ENCODE data around the gene MED9. TPM values are rescaled to one million over a fixed set of nuclear protein-coding genes. Genes with fewer than 3 reads are reported as not detected.

The MED9 gene
- total and polyA plus RNA-seq, 9 donors = 11.5 to 15.7 (median 13.8) TPM

GRCh38 chr17:17513626-17514025 is 36.8 kb downstream of the MED9 start:
- WGBS, 3 donors = 95 to 98% (median 97%) methylated on average over 7 of the region's 7 CpGs
- DNase-seq = peak in 2 of 5 donors; percentile 7 to 28
- Histone ChIP-seq H3K27me3 (no peaks in the 10 kb centered on the region), H3K36me3 (no peaks in the 10 kb centered on the region), H3K4me3 (no peak overlapping the region), H3K27ac (no peak overlapping the region), H3K4me1 (ENCODE audit: insufficient read depth) (no peaks in the 10 kb centered on the region), H3K9me3 (no peaks in the 10 kb centered on the region)
- TF ChIP-seq EP300 (IDR thresholded peaks at IDR 0.05) = no peak
- intact Hi-C loops (cut with DNase I) = no loop called here

- H3K4me3 ChIP-seq = no peak overlapping the region
- WGBS, 3 donors = 93 to 96% (median 95%) methylated on average over 16 of the region's 16 CpGs
- no peaks in the 10 kb centered on the region for H3K36me3 ChIP-seq
- H3K9me3 ChIP-seq = no peaks in the 10 kb centered on the region
- no peak for TF ChIP-seq POLR2A (IDR thresholded peaks at IDR 0.05)
- TF ChIP-seq EP300 (IDR thresholded peaks at IDR 0.05) = no peak
- no peak for TF ChIP-seq CTCF (IDR thresholded peaks at IDR 0.05)
- H3K4me1 ChIP-seq (ENCODE audit: insufficient read depth) = no peaks in the 10 kb centered on the region
- no peak overlapping the region for H3K27ac ChIP-seq
- intact Hi-C loops (cut with DNase I) = no loop called here
- DNase-seq = peak in 2 of 5 donors; percentile 8 to 19
- H3K27me3 ChIP-seq = no peaks in the 10 kb centered on the region
Observed at GRCh38 chr17:17514361-17514992, 37.7 kb downstream of the MED9 start.

- TF ChIP-seq POLR2A (IDR thresholded peaks at IDR 0.05) = no peak
- TF ChIP-seq EP300 (IDR thresholded peaks at IDR 0.05) = no peak
- no peak for TF ChIP-seq CTCF (IDR thresholded peaks at IDR 0.05)
- Histone ChIP-seq H3K36me3 (no peaks in the 10 kb centered on the region), H3K27ac (no peak overlapping the region), H3K9me3 (no peaks in the 10 kb centered on the region), H3K4me1 (ENCODE audit: insufficient read depth) (no peaks in the 10 kb centered on the region), H3K27me3 (no peaks in the 10 kb centered on the region), H3K4me3 (no peak overlapping the region)
- no peak for DNase-seq
- WGBS, 3 donors = 88 to 93% (median 91%) methylated on average over 21 of the region's 21 CpGs
- intact Hi-C loops (cut with DNase I) = no loop called here
Observed at GRCh38 chr17:17514993-17515933, 38.5 kb downstream of the MED9 start.

GRCh38 chr17:17515934-17516930 is 39.4 kb downstream of the MED9 start:
- no peaks in the 10 kb centered on the region for H3K36me3 ChIP-seq
- no peaks in the 10 kb centered on the region for H3K4me1 ChIP-seq (ENCODE audit: insufficient read depth)
- no peak overlapping the region for H3K4me3 ChIP-seq
- H3K27ac ChIP-seq = no peak overlapping the region
- no peaks in the 10 kb centered on the region for H3K27me3 ChIP-seq
- intact Hi-C loops (cut with DNase I) = no loop called here
- WGBS, 3 donors = 76 to 81% (median 81%) methylated on average over 21 of the region's 21 CpGs
- H3K9me3 ChIP-seq = no peaks in the 10 kb centered on the region
- no peak for DNase-seq
- TF ChIP-seq EP300 (IDR thresholded peaks at IDR 0.05) (no peak), POLR2A (IDR thresholded peaks at IDR 0.05) (no peak), CTCF (IDR thresholded peaks at IDR 0.05) (no peak)
